ENCODE data around the gene PANK4.

Gene PANK4

GRCh38 chr1:2475571-2475970 is 50.8 kb downstream of the PANK4 start:
- H3K79me2 ChIP-seq (ENCODE audit: control insufficient read depth, insufficient read depth, low read length, unreplicated experiment), result no peaks in the 10 kb centered on the region
- H3K27me3 ChIP-seq (ENCODE audit: insufficient read depth, low read length), result peaks cover 8% of the 10 kb centered on the region; the same call in 1 of the 2 replicates

GRCh38 chr1:2474933-2475371 is 51.4 kb downstream of the PANK4 start:
- peaks cover 9% of the 10 kb centered on the region; the same call in 1 of the 2 replicates for H3K27me3 ChIP-seq (ENCODE audit: insufficient read depth, low read length)

More at GRCh38 chr1:2475571-2475970, 50.8 kb downstream of the PANK4 start:
- H2AFZ ChIP-seq (ENCODE audit: low read length, unreplicated experiment), result no peak overlapping the region
- no peak overlapping the region for H3K27ac ChIP-seq (ENCODE audit: low read depth, low read length)
- no peaks in the 10 kb centered on the region for H3K36me3 ChIP-seq (ENCODE audit: insufficient read depth, low read length)
- H3K4me1 ChIP-seq (ENCODE audit: control insufficient read depth, insufficient read depth, low read length, unreplicated experiment), result no peaks in the 10 kb centered on the region
- H3K4me3 ChIP-seq (ENCODE audit: low read depth, low read length), result no peak overlapping the region

GRCh38 chr1:2474104-2474844 is 52.1 kb downstream of the PANK4 start:
- Histone ChIP-seq H3K79me2 (ENCODE audit: control insufficient read depth, insufficient read depth, low read length, unreplicated experiment) (no peaks in the 10 kb centered on the region), H3K36me3 (ENCODE audit: insufficient read depth, low read length) (no peaks in the 10 kb centered on the region), H2AFZ (ENCODE audit: low read length, unreplicated experiment) (no peak overlapping the region), H3K4me3 (ENCODE audit: low read depth, low read length) (no peak overlapping the region), H3K27ac (ENCODE audit: low read depth, low read length) (no peak overlapping the region), H3K4me1 (ENCODE audit: control insufficient read depth, insufficient read depth, low read length, unreplicated experiment) (no peaks in the 10 kb centered on the region), H3K27me3 (ENCODE audit: insufficient read depth, low read length) (peaks cover 9% of the 10 kb centered on the region; the same call in 1 of the 2 replicates)

More at GRCh38 chr1:2474933-2475371, 51.4 kb downstream of the PANK4 start:
- Histone ChIP-seq H3K4me1 (ENCODE audit: control insufficient read depth, insufficient read depth, low read length, unreplicated experiment) (no peaks in the 10 kb centered on the region), H3K4me3 (ENCODE audit: low read depth, low read length) (no peak overlapping the region), H3K36me3 (ENCODE audit: insufficient read depth, low read length) (no peaks in the 10 kb centered on the region), H3K79me2 (ENCODE audit: control insufficient read depth, insufficient read depth, low read length, unreplicated experiment) (no peaks in the 10 kb centered on the region), H3K27ac (ENCODE audit: low read depth, low read length) (no peak overlapping the region), H2AFZ (ENCODE audit: low read length, unreplicated experiment) (no peak overlapping the region)

- Histone ChIP-seq H2AFZ (ENCODE audit: low read length, unreplicated experiment) (no peak overlapping the region), H3K27ac (ENCODE audit: low read depth, low read length) (no peak overlapping the region), H3K79me2 (ENCODE audit: control insufficient read depth, insufficient read depth, low read length, unreplicated experiment) (no peaks in the 10 kb centered on the region), H3K4me1 (ENCODE audit: control insufficient read depth, insufficient read depth, low read length, unreplicated experiment) (no peaks in the 10 kb centered on the region), H3K4me3 (ENCODE audit: low read depth, low read length) (no peak overlapping the region), H3K27me3 (ENCODE audit: insufficient read depth, low read length) (peaks cover 9% of the 10 kb centered on the region; the same call in 1 of the 2 replicates), H3K36me3 (ENCODE audit: insufficient read depth, low read length) (no peaks in the 10 kb centered on the region)
These were observed 53.2 kb downstream of the PANK4 start for GRCh38 chr1:2473198-2473597.

- Histone ChIP-seq H3K36me3 (ENCODE audit: insufficient read depth, low read length) (no peaks in the 10 kb centered on the region), H3K4me1 (ENCODE audit: control insufficient read depth, insufficient read depth, low read length, unreplicated experiment) (no peaks in the 10 kb centered on the region), H3K79me2 (ENCODE audit: control insufficient read depth, insufficient read depth, low read length, unreplicated experiment) (no peaks in the 10 kb centered on the region), H3K4me3 (ENCODE audit: low read depth, low read length) (no peak overlapping the region), H3K27me3 (ENCODE audit: insufficient read depth, low read length) (peaks cover 9% of the 10 kb centered on the region; the same call in 1 of the 2 replicates), H3K27ac (ENCODE audit: low read depth, low read length) (no peak overlapping the region), H2AFZ (ENCODE audit: low read length, unreplicated experiment) (no peak overlapping the region)
These were observed 53.7 kb downstream of the PANK4 start for GRCh38 chr1:2472561-2473177.

- Histone ChIP-seq H2AFZ (ENCODE audit: low read length, unreplicated experiment) (no peak overlapping the region), H3K27me3 (ENCODE audit: insufficient read depth, low read length) (peaks cover 10% of the 10 kb centered on the region; the same call in 1 of the 2 replicates), H3K4me3 (ENCODE audit: low read depth, low read length) (no peak overlapping the region), H3K27ac (ENCODE audit: low read depth, low read length) (no peak overlapping the region), H3K4me1 (ENCODE audit: control insufficient read depth, insufficient read depth, low read length, unreplicated experiment) (no peaks in the 10 kb centered on the region), H3K79me2 (ENCODE audit: control insufficient read depth, insufficient read depth, low read length, unreplicated experiment) (no peaks in the 10 kb centered on the region), H3K36me3 (ENCODE audit: insufficient read depth, low read length) (no peaks in the 10 kb centered on the region)
These were observed 54.3 kb downstream of the PANK4 start for GRCh38 chr1:2472109-2472508.

GRCh38 chr1:2471587-2472001 is 54.8 kb downstream of the PANK4 start:
- Histone ChIP-seq H3K79me2 (ENCODE audit: control insufficient read depth, insufficient read depth, low read length, unreplicated experiment) (no peaks in the 10 kb centered on the region), H2AFZ (ENCODE audit: low read length, unreplicated experiment) (no peak overlapping the region), H3K27ac (ENCODE audit: low read depth, low read length) (no peak overlapping the region), H3K4me3 (ENCODE audit: low read depth, low read length) (no peak overlapping the region), H3K36me3 (ENCODE audit: insufficient read depth, low read length) (no peaks in the 10 kb centered on the region), H3K27me3 (ENCODE audit: insufficient read depth, low read length) (peaks cover 16% of the 10 kb centered on the region; the same call in 1 of the 2 replicates), H3K4me1 (ENCODE audit: control insufficient read depth, insufficient read depth, low read length, unreplicated experiment) (no peaks in the 10 kb centered on the region)

- no peaks in the 10 kb centered on the region for H3K4me1 ChIP-seq (ENCODE audit: control insufficient read depth, insufficient read depth, low read length, unreplicated experiment)
- no peak overlapping the region for H3K27ac ChIP-seq (ENCODE audit: low read depth, low read length)
- H2AFZ ChIP-seq (ENCODE audit: low read length, unreplicated experiment), result no peak overlapping the region
- no peaks in the 10 kb centered on the region for H3K36me3 ChIP-seq (ENCODE audit: insufficient read depth, low read length)
- H3K79me2 ChIP-seq (ENCODE audit: control insufficient read depth, insufficient read depth, low read length, unreplicated experiment), result no peaks in the 10 kb centered on the region
- H3K4me3 ChIP-seq (ENCODE audit: low read depth, low read length), result no peak overlapping the region
- peaks cover 20% of the 10 kb centered on the region; the same call in 1 of the 2 replicates for H3K27me3 ChIP-seq (ENCODE audit: insufficient read depth, low read length)
These were observed 55.3 kb downstream of the PANK4 start for GRCh38 chr1:2471159-2471471.

- Histone ChIP-seq H2AFZ (ENCODE audit: low read length, unreplicated experiment) (no peak overlapping the region), H3K4me3 (ENCODE audit: low read depth, low read length) (no peak overlapping the region), H3K27ac (ENCODE audit: low read depth, low read length) (no peak overlapping the region), H3K4me1 (ENCODE audit: control insufficient read depth, insufficient read depth, low read length, unreplicated experiment) (no peaks in the 10 kb centered on the region), H3K36me3 (ENCODE audit: insufficient read depth, low read length) (no peaks in the 10 kb centered on the region), H3K79me2 (ENCODE audit: control insufficient read depth, insufficient read depth, low read length, unreplicated experiment) (no peaks in the 10 kb centered on the region), H3K27me3 (ENCODE audit: insufficient read depth, low read length) (peaks cover 26% of the 10 kb centered on the region)
These were observed 55.9 kb downstream of the PANK4 start for GRCh38 chr1:2470290-2471158.

- no peak overlapping the region for H3K4me3 ChIP-seq (ENCODE audit: low read depth, low read length)
- H3K27me3 ChIP-seq (ENCODE audit: insufficient read depth, low read length), result peaks cover 36% of the 10 kb centered on the region
- H2AFZ ChIP-seq (ENCODE audit: low read length, unreplicated experiment), result no peak overlapping the region
- no peaks in the 10 kb centered on the region for H3K36me3 ChIP-seq (ENCODE audit: insufficient read depth, low read length)
- no peaks in the 10 kb centered on the region for H3K79me2 ChIP-seq (ENCODE audit: control insufficient read depth, insufficient read depth, low read length, unreplicated experiment)
- no peaks in the 10 kb centered on the region for H3K4me1 ChIP-seq (ENCODE audit: control insufficient read depth, insufficient read depth, low read length, unreplicated experiment)
- H3K27ac ChIP-seq (ENCODE audit: low read depth, low read length), result no peak overlapping the region
These were observed 57.1 kb downstream of the PANK4 start for GRCh38 chr1:2469103-2469940.
